Nephron (organoid): ENCODE data around the gene FAM219A.

ENCODE experiments used
- H3K27ac Mint-ChIP-seq, 3 experiments: 2 replicates each; pipeline ENCODE4 v1.8.0; 2020; ENCODE audit warnings: mixed read lengths in 3 of 3, mild to moderate bottlenecking in 2 of 3, moderate library complexity in 1 of 3
- H3K27me3 Mint-ChIP-seq: 2 replicates; pipeline ENCODE4 v1.8.0; 2021; ENCODE audit warnings: low read depth, mild to moderate bottlenecking, moderate library complexity, mixed read lengths
- H3K36me3 Mint-ChIP-seq: 2 replicates; pipeline ENCODE4 v1.8.0; 2020; ENCODE audit warnings: low read depth, mixed read lengths
- H3K4me1 Mint-ChIP-seq: 2 replicates; pipeline ENCODE4 v1.8.0; 2020; ENCODE audit warnings: mixed read lengths
- H3K4me3 Mint-ChIP-seq, 3 experiments: 2 replicates each; pipeline ENCODE4 v1.8.0; 2020; ENCODE audit warnings: mild to moderate bottlenecking in 3 of 3, mixed read lengths in 3 of 3, moderate library complexity in 2 of 3
- H3K9me3 Mint-ChIP-seq: 2 replicates; pipeline ENCODE4 v1.8.0; 2020; ENCODE audit warnings: mixed read lengths
- CTCF ChIP-seq, 3 experiments: fragments of 200-600 bp; sonication (generic); IDR thresholded peaks; one replicate each; pipeline ENCODE4 v1.5.0; 2021; ENCODE audit warnings: antibody characterized with exemption in 3 of 3; ENCODE audit not compliant: unreplicated experiment in 3 of 3

Gene FAM219A

DNA sequence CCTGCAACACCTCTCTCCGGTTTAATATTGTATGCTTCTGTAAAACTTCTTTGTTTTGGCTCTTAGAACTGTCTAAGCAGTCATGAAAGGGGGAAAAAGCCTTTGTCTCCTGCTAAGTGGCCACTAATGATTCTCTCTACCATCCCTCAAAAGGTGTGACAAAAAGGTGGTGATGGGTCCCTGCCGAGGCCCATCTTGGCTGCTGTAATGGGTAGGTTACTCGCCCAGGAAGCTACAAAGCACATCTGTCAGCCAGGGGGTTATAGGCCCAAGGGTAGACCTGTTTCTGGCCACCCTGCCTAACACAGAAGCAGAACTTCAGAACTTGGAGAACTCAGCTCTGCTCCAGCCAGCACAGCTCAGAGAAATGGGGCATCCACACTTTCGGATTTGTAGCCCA is 1.6 kb downstream of the FAM219A start:
- peak overlapping the region; percentile 93 to 95 (median 95) for H3K4me3 Mint-ChIP-seq
- no peaks in the 10 kb centered on the region for H3K9me3 Mint-ChIP-seq
- H3K27ac Mint-ChIP-seq, result peak overlapping the region in 2 of 3 experiments; percentile 20 to 81
- no peaks in the 10 kb centered on the region for H3K36me3 Mint-ChIP-seq
- H3K27me3 Mint-ChIP-seq, result peaks cover 24% of the 10 kb centered on the region
- peaks cover 16% of the 10 kb centered on the region for H3K4me1 Mint-ChIP-seq
- TF ChIP-seq CTCF (IDR thresholded peaks at IDR 0.05; ENCODE audit: unreplicated experiment in 3 of 3), result no peak

DNA sequence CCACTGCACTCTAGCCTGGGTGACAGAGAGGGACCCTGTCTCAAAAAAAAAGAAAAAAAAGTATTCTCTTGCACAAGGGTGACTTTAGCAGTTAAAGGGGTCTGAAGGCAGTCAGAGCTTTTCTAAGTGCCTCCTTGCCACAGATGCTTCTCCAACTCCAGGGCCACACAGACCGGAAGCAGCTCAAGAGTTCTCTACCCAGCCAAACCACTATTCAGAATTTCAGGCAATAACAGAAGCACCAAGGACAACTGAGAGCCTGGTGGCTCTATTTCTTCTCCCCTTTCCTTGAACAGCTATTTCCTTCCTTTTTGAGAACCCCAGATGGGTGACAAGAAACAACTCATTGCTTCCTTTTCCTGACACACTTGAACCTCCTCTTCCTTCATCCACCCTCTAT is 2.2 kb downstream of the FAM219A start:
- H3K4me3 Mint-ChIP-seq, result peak overlapping the region; percentile 51 to 95 (median 93)
- H3K27me3 Mint-ChIP-seq, result peaks cover 21% of the 10 kb centered on the region
- TF ChIP-seq CTCF (IDR thresholded peaks at IDR 0.05; ENCODE audit: unreplicated experiment in 3 of 3), result no peak
- H3K36me3 Mint-ChIP-seq, result no peaks in the 10 kb centered on the region
- peaks cover 16% of the 10 kb centered on the region for H3K4me1 Mint-ChIP-seq
- no peak overlapping the region for H3K27ac Mint-ChIP-seq
- H3K9me3 Mint-ChIP-seq, result no peaks in the 10 kb centered on the region

- TF ChIP-seq CTCF (IDR thresholded peaks at IDR 0.05; ENCODE audit: unreplicated experiment in 3 of 3), result peak in 1 of 3 experiments; percentile 24
- Mint-ChIP-seq H3K36me3 (no peaks in the 10 kb centered on the region), H3K27me3 (peaks cover 15% of the 10 kb centered on the region), H3K9me3 (no peaks in the 10 kb centered on the region), H3K27ac (peak overlapping the region in 2 of 3 experiments; percentile 50 to 58), H3K4me3 (peak overlapping the region; percentile 50 to 66 (median 54)), H3K4me1 (peaks cover 16% of the 10 kb centered on the region)
These were observed 3.8 kb downstream of the FAM219A start for GRCh38 chr9:34454571-34455065.

- Mint-ChIP-seq H3K4me3 (no peak overlapping the region), H3K4me1 (peaks cover 15% of the 10 kb centered on the region), H3K27ac (no peak overlapping the region), H3K27me3 (peaks cover 12% of the 10 kb centered on the region), H3K9me3 (no peaks in the 10 kb centered on the region), H3K36me3 (no peaks in the 10 kb centered on the region)
- TF ChIP-seq CTCF (IDR thresholded peaks at IDR 0.05; ENCODE audit: unreplicated experiment in 3 of 3), result no peak
These were observed 5.8 kb downstream of the FAM219A start for GRCh38 chr9:34452568-34452967.

- no peak overlapping the region for H3K27ac Mint-ChIP-seq
- no peaks in the 10 kb centered on the region for H3K9me3 Mint-ChIP-seq
- H3K36me3 Mint-ChIP-seq, result no peaks in the 10 kb centered on the region
- H3K4me3 Mint-ChIP-seq, result no peak overlapping the region
- TF ChIP-seq CTCF (IDR thresholded peaks at IDR 0.05; ENCODE audit: unreplicated experiment in 3 of 3), result no peak
- H3K4me1 Mint-ChIP-seq, result peaks cover 4% of the 10 kb centered on the region
- peaks cover 4% of the 10 kb centered on the region for H3K27me3 Mint-ChIP-seq
These were observed 6.8 kb downstream of the FAM219A start for GRCh38 chr9:34451545-34451944.

- Mint-ChIP-seq H3K27ac (no peak overlapping the region), H3K36me3 (no peaks in the 10 kb centered on the region), H3K9me3 (no peaks in the 10 kb centered on the region), H3K27me3 (peaks cover under 1% of the 10 kb centered on the region), H3K4me1 (peaks cover under 1% of the 10 kb centered on the region), H3K4me3 (no peak overlapping the region)
- no peak for TF ChIP-seq CTCF (IDR thresholded peaks at IDR 0.05; ENCODE audit: unreplicated experiment in 3 of 3)
These were observed 7.2 kb downstream of the FAM219A start for GRCh38 chr9:34451135-34451534.
